Inferior parietal cortex (tissue), 1 donor: ENCODE measurements around the gene RBCK1.

Experiments used
- DNase-seq: peaks from one replicate; pipeline ENCODE4 v3.0.0-alpha.2; 2016; ENCODE audit errors: extremely low spot score

Gene RBCK1

DNA sequence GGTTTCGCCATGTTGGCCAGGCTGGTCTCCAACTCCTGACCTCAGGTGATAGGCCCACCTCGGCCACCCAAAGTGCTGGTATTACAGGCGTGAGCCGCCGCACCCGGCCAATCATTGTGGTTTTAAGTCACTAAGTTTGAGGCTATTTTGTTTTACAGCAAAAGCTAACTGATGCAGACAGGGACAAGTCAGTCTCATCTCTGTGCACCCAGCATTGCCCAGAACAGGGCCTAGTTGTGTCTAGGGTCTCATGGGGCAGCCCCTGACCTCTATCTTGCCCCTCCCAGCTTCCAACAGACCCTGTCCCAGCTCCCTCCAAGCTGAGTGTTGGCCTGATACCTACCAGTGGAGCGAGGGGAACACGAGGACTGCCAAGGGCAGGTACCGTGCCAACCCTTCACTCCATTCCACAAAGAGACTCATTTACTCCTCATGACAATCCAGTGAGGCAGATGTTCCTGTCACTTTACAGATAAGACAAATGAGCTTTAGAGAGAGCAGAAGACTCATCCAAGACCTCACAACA lies 8.9 kb upstream of the RBCK1 start:
- no peak for DNase-seq

DNA sequence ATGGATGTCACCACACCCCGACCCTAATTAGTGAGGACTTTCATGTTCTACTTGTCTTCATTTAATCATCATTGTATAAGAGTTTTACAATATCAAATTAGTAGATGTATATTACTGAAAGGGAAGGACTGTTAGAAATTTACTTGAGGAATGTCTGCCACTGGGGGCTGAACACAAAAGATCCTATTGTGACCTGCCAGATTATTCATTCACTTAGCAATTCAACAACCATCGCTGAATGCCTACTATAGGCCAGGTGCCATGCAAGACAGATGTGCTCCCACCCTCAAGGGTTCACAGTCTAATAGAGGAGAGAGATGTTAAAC lies 8.0 kb upstream of the RBCK1 start:
- no peak for DNase-seq

DNA sequence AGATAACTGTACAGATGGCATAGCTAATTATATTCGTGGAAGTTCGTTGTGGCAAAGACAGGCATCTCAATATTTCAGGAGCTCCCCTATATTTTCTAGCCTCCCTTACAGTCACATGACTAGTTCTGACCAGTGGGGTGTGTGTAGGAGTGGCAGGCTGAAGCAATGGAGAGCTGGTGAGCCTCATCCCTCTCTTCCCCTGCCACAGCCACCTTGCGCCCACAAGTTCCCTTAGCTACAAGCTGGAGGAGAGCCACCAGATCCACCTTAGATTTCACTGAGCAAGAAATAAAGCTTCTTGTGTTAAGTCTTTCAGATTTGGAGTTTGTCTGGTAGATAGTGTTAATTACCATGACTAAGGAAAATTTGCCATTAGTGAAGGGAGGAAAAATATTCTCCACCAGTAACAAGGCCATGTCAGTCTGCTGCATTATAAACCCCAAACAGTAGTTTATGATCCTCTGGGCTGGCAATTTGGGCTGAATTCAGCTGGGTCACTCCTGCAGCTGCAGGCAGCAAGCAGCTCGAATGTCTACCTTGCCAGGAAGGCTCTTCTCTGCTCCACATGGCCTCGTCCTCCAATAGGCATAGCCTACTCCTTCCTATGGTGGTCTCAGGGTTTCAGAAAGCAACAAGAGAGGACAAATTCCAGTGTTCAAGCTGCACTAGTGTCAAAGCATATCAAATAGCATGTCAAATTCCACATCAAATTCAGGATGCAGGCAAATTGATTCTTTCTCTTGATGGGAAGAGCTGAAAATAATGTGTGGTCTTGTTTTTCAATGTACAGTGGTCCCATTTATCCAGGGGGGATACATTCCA lies 7.4 kb upstream of the RBCK1 start:
- DNase-seq = peak; percentile 55

GRCh38 chr20:401682-402495 lies 6.2 kb upstream of the RBCK1 start:
- no peak for DNase-seq

DNA sequence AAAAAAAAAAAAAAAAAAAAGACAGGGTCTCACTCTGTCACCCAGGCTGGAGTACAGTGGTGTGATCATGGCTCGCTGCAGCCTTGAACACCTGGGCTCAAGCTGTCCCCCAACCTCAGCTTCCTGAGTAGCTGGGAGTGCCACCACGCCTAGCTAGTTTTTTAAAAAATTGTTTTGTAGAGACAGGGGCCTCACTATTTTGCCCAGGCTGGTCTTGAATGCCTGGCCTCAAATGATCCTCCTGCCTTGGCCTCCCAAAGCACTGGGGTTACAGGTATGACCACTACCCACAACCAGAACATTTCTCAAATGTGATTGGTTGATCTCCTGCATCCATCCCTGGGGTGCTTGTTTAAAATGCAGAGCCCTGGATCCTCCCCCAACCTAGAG lies 5.6 kb upstream of the RBCK1 start:
- no peak for DNase-seq

DNA sequence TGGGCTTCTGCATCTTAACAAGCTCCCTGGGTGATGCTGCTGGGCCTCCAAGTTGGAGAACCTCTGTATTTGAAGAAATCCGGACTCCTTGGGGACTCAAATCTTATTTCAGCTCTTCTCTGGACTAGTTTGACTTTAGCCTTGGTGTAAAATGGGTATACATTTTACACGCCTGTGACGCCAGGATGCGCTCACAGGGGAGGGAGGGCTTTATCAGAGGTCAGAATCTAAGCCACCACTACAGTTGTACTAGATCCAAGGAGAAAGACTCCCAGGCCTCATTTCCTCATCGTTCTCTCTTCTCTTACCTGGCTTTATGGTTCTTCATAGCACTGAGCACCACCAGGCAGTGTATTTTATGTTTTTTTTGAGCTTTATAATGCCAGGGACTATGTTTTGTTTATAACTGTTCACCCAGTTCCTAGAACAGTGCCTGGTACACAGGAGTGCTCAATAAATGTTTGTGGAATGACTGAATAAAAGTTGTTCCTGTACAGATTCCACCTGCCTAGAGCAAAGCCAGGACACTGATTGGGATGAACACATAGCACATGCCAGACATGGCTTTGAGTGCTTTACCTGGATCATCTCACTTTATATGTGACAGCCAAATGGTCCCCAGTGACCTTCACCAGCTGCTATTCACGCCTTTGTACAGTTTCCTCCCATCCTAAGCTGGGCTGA lies 5.1 kb upstream of the RBCK1 start:
- DNase-seq = no peak

DNA sequence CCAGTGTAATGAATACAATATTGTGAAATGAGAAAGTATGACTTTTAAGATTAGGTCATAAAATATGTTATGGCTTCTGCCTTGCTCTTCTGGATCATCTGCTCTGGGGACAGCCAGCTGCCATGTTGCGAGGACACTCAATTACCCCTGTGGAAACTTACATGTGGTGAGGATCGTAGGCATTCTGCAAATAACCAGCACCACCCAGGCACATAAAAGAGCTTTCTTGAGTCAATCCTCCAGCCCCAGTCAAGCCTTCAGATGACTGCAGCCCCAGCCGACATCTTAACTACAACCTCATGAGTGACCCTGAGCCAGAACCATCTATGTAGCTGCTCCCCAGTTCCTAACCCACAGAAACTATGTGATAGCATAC lies 4.5 kb upstream of the RBCK1 start:
- no peak for DNase-seq

DNA sequence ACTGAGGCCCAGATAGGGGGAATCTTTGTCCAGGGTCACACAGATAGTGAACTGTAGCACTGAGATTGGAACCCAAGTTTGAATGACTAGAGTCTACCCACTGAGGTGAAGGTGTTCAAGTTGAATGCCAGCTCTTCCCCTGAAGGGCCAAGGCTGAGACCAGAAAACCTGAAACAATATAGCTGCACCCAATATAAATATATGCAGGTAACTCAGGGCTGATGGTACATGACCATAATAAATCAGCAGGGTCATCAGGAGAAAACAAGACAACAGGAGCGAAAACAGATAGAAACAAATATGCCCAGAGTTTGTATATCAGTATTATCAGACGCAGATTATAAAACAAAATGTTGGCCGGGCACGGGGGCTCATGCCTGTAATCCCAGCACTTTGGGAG lies 4.0 kb upstream of the RBCK1 start:
- DNase-seq = no peak

DNA sequence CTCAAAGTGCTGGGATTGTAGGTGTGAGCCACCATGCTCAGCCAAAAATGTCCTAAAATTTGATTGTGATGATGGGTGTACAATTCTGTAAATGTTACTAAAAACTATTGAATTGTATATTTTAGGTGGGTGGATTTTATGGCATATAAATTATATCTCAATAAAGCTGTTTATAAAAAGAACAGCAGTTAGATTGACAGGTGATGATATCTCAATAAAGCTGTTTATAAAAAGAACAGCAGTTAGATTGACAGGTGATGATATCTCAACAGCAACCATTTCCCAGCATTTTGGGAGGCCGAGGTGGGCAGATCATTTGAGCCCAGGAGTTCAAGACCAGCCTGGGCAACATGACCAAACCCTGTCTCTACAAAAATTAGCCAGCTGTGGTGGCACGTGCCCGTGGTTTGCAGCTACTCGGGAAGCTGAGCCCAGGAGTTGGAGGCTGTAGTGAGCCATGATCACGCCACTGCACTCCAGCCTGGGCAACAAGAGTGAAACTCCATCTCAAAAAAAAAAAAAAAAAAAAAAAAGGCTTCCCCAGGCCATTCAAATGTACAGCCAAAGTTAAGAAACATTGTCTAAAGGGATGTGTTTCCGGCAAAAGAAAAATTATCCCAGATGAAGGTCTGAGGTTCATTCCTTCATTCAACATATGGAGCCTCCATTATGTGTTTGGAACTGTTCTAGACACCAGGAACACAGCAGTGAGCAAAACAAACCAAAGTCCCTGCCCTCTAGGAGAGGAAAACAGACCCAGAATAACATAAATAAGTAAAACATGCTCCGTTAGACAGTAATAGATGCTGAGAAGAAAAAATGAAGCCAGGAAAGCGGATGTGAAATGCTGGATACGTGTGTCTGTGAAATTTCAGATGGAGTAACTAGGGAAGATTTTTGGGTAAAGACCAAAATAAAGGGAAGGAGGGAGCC lies 1.6 kb upstream of the RBCK1 start:
- DNase-seq = no peak

DNA sequence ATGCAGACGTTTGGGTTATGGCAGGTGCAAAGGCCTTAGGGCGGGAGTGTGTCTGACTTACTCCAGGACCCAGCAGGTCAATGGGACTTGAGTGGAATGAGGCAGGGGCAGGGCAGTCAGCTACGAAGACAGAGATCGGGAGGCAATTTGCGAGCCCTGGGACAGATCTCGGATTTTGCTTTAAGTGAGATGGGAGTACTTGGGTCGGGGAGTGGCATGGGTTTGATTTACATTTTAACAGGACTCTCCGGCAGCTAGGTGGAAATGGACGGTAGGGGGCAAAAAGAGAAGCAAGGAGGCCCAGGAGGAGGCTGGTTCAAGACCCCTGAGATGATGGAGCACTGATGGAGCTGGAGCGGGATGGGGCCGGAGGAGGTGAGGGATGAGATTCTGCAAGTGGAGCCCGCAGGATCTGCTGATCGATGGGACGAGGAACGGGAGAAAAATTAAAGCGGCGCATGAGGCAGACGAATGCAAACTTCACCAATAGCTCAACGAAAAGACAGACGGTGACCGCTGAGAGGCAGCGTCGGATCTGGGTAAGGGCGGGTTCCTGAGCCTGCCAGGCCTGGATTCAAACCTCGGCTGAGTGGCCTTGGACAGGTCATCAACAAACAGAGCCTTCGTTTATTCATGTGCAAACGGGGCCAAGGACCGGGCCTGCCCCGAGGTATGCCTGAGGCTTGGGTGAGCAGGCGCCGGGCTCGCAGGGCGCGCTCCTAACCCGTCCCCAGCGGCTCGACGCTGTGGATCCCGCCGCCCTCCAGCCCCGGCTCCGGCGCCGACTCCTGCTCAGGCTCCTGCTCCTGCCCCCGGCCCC lies 756 bp upstream of the RBCK1 start:
- peak; percentile 53 for DNase-seq

DNA sequence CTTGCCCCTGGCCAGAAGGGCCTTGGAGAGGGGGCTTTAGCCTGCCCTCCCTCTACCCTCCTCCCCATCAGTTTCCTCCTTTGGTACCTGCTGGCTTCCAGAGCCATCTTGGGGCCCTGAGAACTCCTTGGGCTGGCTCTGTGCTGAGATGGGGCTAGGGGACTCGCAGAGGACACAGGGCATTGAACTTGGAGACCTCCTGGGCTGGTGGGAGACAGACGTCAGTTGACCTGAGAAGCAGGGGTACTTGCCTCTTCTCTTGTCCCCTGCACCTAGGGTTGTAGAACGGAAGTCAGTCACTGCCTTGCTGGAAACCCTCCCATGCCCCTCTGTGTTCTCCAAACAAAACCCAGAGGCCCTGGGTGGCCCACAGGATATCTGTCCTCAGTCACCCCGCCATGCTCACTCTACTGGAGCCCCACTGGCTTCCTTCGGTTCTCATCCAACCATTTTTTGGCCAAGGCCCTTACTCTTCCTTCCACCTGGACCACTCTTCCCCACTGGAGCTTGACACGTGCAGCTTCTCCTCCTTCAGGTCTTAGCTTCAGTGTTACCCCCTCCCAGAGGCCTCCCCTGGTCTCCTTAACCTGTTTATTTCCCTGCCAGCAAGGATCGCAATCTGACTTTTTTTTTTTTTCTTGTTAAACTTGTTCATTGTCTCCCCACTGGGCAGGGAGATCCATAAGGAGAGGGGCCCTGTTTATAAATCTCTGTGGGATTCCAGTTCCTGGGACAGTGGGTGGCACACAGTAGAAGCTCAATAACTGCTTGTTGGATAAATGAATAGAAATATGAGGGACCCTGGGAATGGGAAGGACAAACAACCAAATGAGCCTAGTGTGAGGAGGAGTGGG lies 971 bp downstream of the RBCK1 start:
- no peak for DNase-seq

- DNase-seq = no peak
Measured at GRCh38 chr20:409697-410559, 1.8 kb downstream of the RBCK1 start.

DNA sequence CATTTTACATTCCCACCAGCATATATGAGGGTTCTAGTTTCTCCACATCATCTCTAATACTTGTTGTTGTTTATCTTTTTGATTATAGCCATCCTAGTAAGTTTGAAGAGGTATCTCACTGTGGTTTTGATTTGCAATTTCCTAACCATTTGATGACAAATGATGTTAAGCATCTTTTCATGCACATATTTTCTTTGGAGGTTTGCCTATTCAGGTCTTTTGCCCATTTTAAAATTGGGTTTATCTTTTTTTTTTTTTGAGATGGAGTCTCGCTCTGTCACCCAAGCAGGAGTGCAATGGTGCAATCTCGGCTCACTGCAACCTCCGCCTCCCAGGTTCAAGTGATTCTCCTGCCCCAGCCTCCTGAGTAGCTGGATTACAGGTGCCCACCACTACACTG lies 4.0 kb downstream of the RBCK1 start:
- no peak for DNase-seq

DNA sequence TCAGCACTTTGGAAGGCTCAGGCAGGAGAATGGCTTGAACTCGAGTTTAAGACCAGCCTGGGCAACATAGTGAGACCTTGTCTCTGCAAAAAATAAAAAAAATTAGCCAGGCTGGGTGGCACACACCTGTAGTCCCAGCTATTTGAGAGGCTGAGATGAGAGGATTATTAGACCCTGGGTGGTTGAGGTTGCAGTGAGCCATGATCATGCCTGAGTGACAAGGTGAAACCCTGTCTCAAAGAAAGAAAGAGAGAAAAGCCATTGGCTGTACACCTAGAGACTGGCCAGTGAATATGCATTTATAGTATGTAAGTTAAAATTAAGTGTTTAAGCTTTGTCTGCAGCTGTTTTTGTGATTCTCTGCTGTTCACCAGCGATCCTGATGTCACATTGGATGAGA lies 6.1 kb downstream of the RBCK1 start:
- DNase-seq = no peak

GRCh38 chr20:415820-416322 lies 7.8 kb downstream of the RBCK1 start:
- no peak for DNase-seq

- no peak for DNase-seq
Measured at GRCh38 chr20:416950-417800, 9.1 kb downstream of the RBCK1 start.

GRCh38 chr20:417801-418342 lies 9.8 kb downstream of the RBCK1 start:
- DNase-seq = no peak
